SKM-1 (cell line): Measurements from ENCODE around the gene LCN2.

ENCODE experiments used
- DNase-seq: peaks from one replicate; lab custom pipeline; 2025; ENCODE audit not compliant: unreplicated experiment; lab: John Stamatoyannopoulos, UW

The LCN2 gene

GRCh38 chr9:128114326-128115186 is 34.7 kb upstream of the LCN2 start:
- no peak for DNase-seq

GRCh38 chr9:128115187-128116103 is 33.8 kb upstream of the LCN2 start:
- DNase-seq: no peak

GRCh38 chr9:128116104-128117083 is 32.9 kb upstream of the LCN2 start:
- no peak for DNase-seq

GRCh38 chr9:128117613-128118471 is 31.4 kb upstream of the LCN2 start:
- peak; percentile 80 for DNase-seq

GRCh38 chr9:128118472-128118857 is 30.8 kb upstream of the LCN2 start:
- DNase-seq: no peak

GRCh38 chr9:128118971-128119665 is 30.1 kb upstream of the LCN2 start:
- DNase-seq: no peak

GRCh38 chr9:128120061-128120740 is 29.1 kb upstream of the LCN2 start:
- DNase-seq: no peak

GRCh38 chr9:128120741-128121465 is 28.4 kb upstream of the LCN2 start:
- DNase-seq: no peak

GRCh38 chr9:128121466-128121810 is 27.8 kb upstream of the LCN2 start:
- no peak for DNase-seq

GRCh38 chr9:128121924-128122808 is 27.1 kb upstream of the LCN2 start:
- DNase-seq: no peak

- no peak for DNase-seq
These were observed 26.5 kb upstream of the LCN2 start for GRCh38 chr9:128122809-128123175.

- no peak for DNase-seq
These were observed 25.7 kb upstream of the LCN2 start for GRCh38 chr9:128123451-128124080.

- no peak for DNase-seq
These were observed 24.8 kb upstream of the LCN2 start for GRCh38 chr9:128124451-128124850.

GRCh38 chr9:128124873-128125579 is 24.2 kb upstream of the LCN2 start:
- DNase-seq: no peak

GRCh38 chr9:128125580-128126354 is 23.5 kb upstream of the LCN2 start:
- DNase-seq: no peak
